Activated CD8-positive, alpha-beta memory T cell treated with anti-CD3 and anti-CD28 coated beads for 4 hours (primary cell): Measurements from ENCODE around the gene TIAM1.

Experiments
- DNase-seq, 2 donors: peaks; one replicate each; pipeline ENCODE4 v3.0.0-alpha.2; 2020; ENCODE audit warnings: low read depth in 2 of 2

TIAM1 gene

GRCh38 chr21:31329456-31330143 is 14.5 kb downstream of the TIAM1 start:
- no peak for DNase-seq

DNA sequence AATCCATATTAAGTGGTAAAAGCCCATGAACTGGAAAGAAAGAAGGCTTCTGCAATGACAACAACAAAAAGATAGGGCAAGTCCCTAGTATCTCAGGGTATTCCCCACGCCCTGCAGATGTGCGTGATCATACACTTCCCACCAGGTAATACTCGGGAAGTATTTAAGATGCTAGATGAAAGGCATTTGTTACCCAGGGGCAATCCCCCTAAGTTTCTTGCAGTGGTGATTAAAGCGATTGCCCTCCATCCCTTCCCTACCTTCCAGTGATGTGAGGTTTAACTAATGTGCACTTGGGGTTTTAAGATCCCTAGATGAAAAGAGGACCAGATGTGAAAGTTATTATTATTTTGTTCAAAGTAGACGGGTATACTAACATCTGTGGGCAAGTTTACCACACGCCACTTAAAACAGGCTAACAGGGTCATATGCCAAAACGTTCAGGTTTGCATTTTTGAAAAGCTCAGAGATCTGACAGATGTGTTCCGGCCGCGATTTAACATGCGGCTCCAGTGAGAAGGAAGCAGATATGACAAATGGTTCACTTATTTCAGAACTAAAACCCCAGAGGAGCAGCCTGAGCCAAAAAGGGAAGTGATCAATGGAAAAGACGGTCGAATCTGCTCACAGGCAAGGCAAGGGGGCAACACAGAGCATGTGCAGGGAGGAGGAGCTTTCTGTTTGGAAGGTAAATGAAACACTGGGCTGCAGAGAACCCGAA is 17.4 kb downstream of the TIAM1 start:
- DNase-seq, result peak in 1 of 2 donors; percentile 41

GRCh38 chr21:31318971-31319370 is 25.1 kb downstream of the TIAM1 start:
- DNase-seq, result no peak

GRCh38 chr21:31317688-31318087 is 26.4 kb downstream of the TIAM1 start:
- DNase-seq, result no peak

DNA sequence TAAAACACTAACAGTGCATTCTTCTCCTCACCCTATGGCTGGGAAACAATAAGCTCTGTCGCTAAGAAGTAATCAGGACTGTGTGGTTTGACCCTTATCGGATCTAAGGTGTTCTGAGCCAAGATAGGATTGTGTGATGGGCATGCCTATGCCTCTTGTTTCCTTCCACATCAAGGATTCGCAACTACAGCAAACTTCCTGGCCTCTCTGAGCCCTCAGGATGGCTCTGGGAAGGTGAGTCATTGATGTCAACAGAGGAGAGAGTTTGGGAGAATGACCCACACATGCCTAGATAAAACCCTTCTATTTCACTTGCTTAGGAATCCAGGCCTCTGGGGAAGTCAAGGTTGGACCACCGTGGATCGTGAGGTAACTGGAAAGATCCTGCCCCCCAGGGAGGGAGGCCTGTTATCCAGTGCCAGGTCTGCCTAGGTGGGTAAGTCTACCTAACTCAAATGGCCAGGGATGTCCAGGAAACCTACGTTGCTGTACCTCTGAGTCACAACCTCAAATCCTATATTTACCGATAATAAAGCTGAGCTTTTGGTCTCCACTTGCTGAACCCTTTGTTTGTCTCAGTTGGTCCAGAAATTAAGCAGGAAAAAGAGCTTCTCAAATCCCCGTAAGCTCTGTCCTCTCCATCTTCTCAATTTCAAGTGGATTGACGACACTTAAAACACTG is 27.4 kb downstream of the TIAM1 start:
- no peak for DNase-seq

DNA sequence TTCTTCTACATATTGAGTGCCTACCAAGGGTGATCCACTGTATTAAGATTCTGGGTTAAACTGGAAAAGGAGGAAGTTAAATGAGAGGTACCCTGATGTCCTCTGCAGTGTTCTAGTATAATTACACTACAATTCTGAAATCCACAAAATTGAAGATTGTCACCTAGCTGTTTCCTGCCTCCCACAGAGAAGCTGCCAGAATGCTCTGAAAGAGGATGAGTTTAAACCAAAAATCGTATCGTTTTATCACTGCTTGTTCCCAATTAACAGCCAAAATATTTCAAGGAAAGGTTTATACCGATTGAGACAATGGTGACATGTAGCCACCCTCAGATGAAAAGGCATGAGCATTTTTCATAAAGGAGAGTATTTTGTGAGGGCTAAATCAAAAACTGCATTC is 28.0 kb downstream of the TIAM1 start:
- no peak for DNase-seq

DNA sequence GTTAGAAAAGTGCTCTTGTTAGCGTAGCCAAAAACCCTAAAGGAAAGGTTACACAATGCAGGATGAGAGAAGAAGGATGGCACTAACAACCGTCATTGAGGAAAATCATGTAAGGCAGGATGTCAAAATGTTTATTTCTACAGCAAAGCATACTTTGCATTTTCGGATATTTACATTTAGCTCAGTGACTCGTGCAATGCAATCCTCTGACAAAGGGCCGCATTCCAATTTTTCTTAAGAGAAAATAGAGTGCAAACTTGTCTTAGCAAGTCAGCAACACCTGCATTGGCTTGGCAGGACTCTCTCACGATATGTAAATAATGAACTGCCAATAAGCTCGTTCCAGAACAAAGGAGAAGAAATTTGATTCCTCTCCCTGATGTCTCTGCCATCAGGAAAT is 33.3 kb downstream of the TIAM1 start:
- DNase-seq, result no peak

- DNase-seq, result no peak
Observed at GRCh38 chr21:31308584-31308983, 35.5 kb downstream of the TIAM1 start.

DNA sequence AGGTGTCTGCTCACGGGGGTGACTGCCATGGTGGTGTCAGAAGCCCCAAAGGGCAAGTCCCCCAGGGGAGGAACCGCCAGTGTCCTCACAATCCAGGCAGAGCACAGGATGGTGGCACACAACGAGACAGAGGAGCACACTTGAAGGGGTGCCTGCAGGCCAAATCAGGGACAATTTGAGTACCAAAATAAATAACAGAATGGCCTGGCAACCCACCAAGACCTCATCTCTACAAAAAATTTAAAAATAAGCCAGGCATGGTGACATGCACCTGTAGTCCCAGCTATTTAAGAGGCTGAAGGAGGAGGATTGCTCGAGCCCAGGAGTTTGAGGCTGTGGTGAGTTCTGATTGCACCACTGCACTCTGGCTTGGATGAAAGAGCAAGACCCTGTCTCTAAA is 38.2 kb downstream of the TIAM1 start:
- no peak for DNase-seq

GRCh38 chr21:31299291-31300147 is 44.5 kb downstream of the TIAM1 start:
- DNase-seq, result no peak

GRCh38 chr21:31298618-31299269 is 45.3 kb downstream of the TIAM1 start:
- no peak for DNase-seq

DNA sequence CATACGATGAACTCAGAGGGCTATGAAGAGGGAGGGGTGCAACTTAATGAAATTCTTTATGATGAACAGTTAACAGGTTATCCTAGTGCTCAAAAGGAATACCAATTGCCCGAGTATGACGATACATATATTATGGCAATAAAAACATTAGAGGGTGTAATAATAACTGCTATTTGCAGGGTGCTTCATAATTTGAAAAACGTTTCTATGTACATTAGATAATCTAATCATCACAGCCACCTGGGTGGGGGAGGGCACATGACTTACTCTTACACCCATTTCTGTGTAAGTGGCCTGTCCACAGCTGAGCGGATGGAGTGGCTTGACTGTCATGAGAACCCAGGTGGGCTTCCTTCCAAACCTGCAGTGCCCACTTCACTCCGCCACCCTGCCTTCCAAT is 46.3 kb downstream of the TIAM1 start:
- DNase-seq, result no peak

- DNase-seq, result no peak
Observed at GRCh38 chr21:31295676-31296075, 48.4 kb downstream of the TIAM1 start.

DNA sequence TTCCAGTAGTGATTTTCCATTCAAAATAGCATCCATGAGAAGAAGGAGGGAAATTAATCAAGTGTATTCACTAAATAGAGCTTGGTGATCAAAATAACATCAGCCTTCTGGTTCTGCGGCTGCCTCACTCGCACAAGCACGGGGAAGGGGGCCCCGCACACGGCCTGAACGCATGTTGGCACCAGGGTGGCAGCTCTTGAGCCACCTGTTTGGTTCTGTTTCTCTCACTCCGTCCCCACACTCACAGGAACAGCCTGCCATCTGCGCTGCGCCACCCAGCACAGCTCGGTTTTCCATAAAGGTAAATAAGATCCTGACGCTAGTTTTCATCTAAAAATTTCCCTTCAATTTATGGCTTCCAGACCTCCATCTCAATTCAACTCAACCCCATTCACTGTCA is 49.4 kb downstream of the TIAM1 start:
- no peak for DNase-seq

GRCh38 chr21:31293986-31294385 is 50.1 kb downstream of the TIAM1 start:
- DNase-seq, result peak; percentile 10 to 43

GRCh38 chr21:31290765-31291164 is 53.3 kb downstream of the TIAM1 start:
- no peak for DNase-seq

DNA sequence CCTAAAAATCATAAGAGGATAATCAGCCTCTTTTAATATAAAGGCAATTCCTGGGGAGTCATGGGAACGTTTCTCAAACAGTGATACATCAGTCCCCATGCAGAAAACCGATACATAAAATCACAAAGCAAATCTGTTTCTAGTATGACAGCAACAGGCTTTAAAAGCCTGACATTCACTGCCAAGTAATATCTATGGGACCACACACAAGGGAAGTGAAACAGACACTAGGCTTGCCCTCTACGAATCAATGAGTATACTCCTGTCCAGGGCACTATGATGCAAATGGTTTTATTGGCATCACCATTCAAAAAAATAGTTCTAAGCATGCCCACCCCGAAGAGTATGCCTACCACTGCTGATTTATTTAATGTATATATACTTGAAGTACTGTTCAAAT is 54.4 kb downstream of the TIAM1 start:
- no peak for DNase-seq

- DNase-seq, result no peak
Observed at GRCh38 chr21:31288191-31288590, 55.9 kb downstream of the TIAM1 start.

DNA sequence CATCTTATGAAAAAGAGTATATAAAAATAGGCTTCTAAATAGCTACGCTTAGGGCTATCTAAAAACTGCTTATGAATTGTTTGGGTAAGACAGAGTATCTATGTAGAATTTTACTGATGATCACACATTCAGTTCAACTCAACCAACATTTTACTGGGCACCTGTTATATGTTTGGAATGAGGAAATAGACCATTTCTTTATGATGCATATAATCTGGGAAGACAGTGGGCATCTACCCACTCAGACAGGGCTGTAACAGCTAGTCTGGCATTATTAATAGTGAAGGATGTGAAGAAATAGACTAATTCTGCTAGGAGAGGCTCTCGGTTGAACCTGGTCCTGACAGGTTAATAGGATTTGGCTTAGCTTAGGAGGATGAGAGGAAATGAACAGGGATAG is 56.9 kb downstream of the TIAM1 start:
- no peak for DNase-seq

DNA sequence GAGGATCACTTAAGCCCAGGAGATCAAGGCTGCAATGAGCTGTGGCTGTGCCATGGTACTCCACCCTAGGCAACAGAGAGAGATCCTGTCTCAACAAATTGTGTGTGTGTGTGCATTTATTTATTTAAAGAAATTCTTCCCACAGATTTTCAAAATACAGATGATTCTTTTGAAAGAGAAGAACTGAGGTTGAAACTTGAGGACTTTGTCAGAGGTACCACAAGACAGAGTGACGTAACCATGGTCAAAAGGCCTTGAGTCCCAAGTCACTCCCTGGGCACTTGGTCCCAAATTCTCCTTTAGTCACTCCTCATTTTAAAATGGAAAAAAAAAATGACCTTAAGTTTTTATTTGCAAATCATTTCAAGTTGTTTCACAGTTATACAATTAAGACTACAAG is 57.4 kb downstream of the TIAM1 start:
- no peak for DNase-seq

DNA sequence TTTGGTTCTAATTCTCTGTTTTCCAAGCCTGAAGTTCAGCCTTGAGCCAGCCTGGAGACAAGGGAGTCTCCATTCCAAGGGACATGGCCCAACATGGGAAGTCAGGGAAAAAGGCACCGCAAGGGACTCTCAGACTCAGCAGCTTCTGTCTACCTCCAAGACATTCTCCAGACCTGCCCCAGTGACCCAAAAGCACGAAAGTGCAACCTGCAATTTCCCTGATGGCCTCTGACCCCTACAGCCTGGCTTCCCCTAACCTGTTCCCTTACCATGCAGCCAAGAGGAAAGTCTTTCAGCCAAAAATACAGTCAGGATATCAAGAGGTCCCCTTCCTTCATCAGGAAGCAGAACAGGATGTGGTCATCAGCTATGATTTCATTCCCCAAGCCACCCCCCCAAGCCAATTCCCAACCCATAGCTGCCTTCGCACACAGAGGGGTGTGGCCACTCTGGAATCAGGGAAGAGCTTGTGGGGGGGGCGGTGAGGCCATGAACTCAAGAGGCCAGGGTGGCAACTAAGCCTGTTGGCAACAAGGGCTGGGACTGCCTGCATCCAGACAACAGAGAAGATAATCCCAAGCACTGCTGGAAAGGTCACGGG is 59.2 kb downstream of the TIAM1 start:
- DNase-seq, result no peak
